Midbrain (tissue), 1 donor: ENCODE data around the gene TCTN1.
"Not testable (repeated sequence)": the region's sequence is repeated elsewhere in the genome, so short reads cannot be mapped to it uniquely, and the experiment has no call there.

Experiments used
- DNase-seq: peaks from one replicate; lab custom pipeline; 2025; lab: John Stamatoyannopoulos, UW

The TCTN1 gene

GRCh38 chr12:110638796-110639195 is 24.9 kb downstream of the TCTN1 start:
- no peak for DNase-seq

GRCh38 chr12:110639336-110640141 is 25.6 kb downstream of the TCTN1 start:
- peak; percentile 62 for DNase-seq

GRCh38 chr12:110640275-110641025 is 26.5 kb downstream of the TCTN1 start:
- DNase-seq, result peak; percentile 74

- DNase-seq, result no peak
These were observed 27.6 kb downstream of the TCTN1 start for GRCh38 chr12:110641521-110641920.

GRCh38 chr12:110647631-110648040 is 33.7 kb downstream of the TCTN1 start:
- DNase-seq, result no peak

- no peak for DNase-seq
These were observed 35.5 kb downstream of the TCTN1 start for GRCh38 chr12:110649341-110649847.

DNA sequence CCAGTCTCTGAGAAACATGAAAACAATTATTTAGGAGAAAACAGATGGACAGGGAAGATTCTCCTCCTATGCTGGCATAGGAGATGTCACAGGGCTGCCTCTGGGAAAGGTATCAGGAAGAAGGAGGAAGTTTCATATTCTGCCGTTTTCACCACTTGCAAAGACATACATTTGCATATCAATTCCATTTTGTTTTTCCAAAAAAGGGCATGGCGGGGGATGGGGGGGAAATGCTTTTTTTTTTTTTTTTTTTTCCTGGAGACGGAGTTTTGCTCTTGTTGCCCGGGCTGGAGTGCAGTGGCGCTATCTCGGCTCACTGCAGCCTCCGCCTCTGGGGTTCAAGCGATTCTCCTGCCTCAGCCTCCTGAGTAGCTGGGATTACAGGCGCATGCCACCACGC is 40.3 kb downstream of the TCTN1 start:
- not testable (repeated sequence) for DNase-seq

DNA sequence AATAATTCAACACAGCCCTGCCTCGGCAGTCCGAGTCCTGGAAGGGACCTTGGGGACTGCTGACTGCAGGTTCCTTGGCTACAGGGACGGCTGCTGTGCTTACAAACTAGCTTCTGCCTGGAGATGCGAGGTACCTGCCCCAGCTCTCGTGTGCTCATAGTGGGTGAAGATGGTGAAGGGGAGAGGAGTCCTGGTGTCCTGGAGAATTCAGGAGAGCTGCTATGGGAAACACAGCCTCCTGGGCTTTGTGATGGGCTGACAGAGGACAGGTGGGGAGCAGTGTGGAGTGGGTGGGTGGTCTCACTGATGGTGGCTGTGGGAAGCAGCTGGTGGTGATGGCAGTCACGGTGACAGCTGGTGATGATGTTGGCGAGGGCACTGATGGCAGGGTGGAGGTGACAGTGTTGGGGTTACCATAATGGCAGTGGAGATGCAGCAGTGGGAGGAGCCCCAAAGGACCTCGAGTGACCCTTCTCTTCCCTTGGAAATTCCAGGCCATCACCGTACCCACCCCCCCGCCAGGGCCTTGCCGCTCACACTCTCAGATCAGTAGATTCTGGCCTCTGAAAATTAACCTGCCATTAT is 42.2 kb downstream of the TCTN1 start:
- DNase-seq, result no peak

DNA sequence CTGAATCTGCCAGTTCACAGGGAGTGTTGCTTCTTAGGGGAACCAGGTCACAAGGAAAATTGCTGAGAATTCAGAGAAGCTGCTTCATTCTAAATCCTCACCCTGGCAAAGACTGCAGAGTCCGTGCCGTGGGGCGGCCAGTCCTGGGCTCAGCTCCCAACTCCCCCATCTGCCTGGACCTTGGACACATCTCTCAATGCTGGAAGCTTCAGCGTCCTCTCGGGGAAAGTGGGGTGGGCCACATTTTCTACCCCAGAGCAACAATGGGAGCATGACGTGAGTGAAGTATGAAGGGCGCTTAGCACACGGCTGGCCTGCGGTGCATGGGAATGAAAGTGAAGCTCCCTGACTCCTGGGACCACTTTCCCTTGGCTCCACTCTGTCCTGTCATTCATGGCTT is 43.8 kb downstream of the TCTN1 start:
- DNase-seq, result peak; percentile 65

- DNase-seq, result no peak
These were observed 44.3 kb downstream of the TCTN1 start for GRCh38 chr12:110658242-110658641.

DNA sequence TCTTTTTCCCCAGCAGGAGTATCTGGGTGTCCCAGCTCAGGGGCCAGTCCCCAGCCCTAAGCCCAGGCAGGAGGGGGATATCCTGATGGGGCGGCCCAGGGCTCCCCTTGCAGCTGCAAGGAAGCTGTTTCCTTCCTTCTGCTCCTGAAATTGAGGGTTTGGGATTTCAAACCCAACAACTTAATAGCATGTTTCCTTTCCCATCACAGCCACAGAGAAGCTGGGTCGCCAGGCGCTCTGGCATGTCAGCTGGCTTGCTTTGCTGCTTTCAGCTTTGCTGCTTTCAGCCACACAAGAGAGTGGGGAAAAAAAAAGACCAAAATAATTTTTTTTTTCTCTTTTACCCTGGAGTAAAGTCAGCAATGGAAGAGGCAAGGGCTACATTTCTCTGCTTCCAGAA is 44.9 kb downstream of the TCTN1 start:
- peak; percentile 25 for DNase-seq

GRCh38 chr12:110661337-110661972 is 47.5 kb downstream of the TCTN1 start:
- DNase-seq, result no peak

- DNase-seq, result no peak
These were observed 53.0 kb downstream of the TCTN1 start for GRCh38 chr12:110666892-110667291.

- DNase-seq, result no peak
These were observed 53.7 kb downstream of the TCTN1 start for GRCh38 chr12:110667671-110668070.

DNA sequence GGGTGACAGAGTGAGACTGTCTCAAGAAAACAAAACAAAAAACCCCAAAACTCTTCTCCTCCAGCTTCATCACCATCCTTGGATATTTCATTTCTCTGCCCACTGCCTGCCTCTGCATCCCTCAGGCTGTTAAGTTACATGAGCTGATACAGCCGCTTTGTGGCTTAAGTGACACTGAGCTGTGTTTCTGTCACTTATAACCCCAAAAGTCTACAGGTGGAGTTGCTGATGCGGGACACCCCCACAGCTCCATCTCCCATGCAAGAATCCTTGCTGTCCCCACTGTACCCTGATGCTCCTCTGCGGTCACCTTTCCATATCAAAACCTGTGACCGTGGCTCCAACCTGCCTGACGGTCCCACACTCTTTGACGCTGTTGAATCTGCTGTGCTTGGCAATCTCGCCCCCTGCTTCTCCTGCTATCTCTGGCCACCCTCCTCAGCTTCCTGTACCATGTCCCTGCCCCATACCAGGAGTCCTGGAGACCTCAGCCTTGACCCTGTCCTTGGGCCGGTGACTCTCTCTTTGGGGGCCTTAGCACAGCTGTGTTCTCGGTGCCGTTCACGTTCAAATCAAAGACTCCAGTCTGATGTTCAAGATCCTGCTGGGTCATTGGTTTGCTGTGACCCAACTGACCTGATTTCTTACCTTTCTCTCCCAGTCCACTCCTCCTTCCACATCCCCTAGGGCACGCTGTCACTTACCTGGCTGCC is 54.7 kb downstream of the TCTN1 start:
- DNase-seq, result no peak

DNA sequence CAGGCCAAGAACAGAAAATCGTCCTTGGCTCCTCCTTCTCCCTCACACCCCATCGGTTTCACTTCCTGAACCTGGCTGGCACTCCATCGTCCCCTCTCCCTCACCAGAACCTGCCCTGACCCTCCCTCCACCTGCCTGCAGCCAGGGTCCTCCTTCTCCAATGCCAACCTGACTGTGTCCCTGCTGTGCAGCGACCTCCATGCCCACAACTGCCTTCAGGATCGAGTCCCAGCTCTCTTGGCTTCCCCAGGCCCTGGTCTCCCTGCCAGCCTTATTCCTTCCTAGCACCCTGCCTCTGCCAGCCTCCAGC is 55.2 kb downstream of the TCTN1 start:
- DNase-seq, result no peak

- no peak for DNase-seq
These were observed 56.3 kb downstream of the TCTN1 start for GRCh38 chr12:110670161-110670701.

DNA sequence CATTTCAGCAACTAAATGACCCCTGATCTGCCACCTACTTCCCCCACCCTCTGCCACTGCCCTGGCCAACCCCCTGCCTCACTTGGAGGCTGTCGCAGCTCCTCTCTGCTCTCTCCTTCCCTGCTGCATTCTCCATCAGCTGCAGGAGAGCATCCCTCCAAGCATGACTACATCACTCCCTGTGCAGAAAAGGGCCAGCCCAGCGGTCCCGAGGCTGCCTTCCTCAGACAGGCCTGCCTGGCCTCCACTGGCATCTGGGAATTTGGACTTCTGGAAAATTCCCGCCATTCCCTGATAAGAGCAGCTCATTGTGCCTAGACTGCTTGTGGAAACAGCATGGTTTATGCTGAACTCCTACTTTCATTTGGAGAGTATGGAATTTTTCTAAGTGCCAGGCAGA is 62.2 kb downstream of the TCTN1 start:
- no peak for DNase-seq

GRCh38 chr12:110677206-110677911 is 63.4 kb downstream of the TCTN1 start:
- peak; percentile 39 for DNase-seq

DNA sequence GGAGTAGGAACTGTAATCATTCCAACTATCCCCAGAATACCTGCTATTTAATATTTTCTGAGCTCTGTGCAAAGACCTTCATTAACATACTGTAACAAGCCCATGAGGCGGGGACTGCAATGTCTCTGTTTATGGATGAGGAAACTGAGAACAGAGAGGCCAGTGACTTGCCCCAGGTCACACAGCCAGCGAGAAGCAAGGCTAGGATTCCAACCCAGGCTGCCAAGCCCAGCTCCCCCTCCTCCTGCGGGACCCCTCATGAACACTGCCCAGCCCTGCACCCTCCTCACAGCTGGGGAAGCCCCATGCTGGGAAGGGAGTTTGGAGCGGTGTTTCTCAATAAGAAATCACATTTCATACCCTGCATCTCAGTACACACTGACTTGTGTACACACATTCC is 64.1 kb downstream of the TCTN1 start:
- DNase-seq, result no peak

- no peak for DNase-seq
These were observed 65.3 kb downstream of the TCTN1 start for GRCh38 chr12:110679201-110679600.
